GM19099 (cell line): ENCODE results near the gene MOB3A.
A peak's percentile ranks its signal among the peaks of the same experiment; 100 is the strongest.

Source experiments
- POLR2A ChIP-seq: IDR thresholded peaks from 3 replicates; pipeline ENCODE4 v1.6.1; 2011; ENCODE audit warnings: low read depth; ENCODE audit not compliant: insufficient read length; ENCODE audit errors: extremely low read depth

Gene MOB3A

GRCh38 chr19:2062389-2062729 lies 33.8 kb downstream of the MOB3A start:
- TF ChIP-seq POLR2A = no peak

DNA sequence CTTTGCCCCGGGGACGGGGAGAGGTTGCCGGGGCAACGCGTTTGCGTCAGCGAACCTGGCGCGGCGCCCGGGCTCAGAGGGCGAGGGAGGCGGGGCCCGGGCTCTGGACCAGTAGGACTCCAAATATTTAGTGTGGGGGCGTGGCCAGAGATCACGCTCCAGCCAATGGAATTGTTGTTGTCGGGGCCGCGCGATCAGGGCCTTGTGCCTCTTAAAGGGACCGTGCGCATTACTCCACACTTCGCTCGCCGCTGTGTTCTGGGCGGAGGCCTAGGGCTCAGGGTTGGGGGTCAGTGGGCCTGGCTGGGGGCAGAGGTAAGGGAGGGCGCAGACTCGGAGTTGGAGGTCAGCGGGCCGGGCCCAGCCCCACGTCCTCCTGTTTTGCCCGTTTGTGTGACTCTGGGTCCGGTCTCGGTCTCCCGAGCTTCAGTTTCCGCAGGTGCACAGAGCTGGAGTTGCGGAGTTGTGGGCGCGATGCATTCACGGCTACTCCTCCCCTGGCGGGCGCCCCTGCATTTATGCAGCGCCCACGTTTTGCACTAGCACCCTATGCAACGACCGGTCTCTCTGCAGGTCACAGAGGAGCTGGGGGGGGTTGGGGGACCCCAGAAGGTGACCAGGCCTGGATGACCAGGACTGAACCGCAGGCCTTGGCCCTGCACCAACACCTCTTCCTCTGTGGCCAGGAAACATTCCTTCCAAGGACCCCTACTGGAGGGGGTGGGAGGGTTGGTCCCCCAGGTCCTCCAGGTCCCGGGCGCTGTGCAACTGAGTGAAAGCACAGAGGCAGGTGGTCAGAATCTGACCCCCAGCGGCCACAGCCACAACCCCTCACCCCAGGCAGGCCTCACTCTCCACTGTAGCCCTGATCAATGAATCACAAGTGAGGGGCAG lies 34.4 kb downstream of the MOB3A start:
- peak; percentile 63 for TF ChIP-seq POLR2A

DNA sequence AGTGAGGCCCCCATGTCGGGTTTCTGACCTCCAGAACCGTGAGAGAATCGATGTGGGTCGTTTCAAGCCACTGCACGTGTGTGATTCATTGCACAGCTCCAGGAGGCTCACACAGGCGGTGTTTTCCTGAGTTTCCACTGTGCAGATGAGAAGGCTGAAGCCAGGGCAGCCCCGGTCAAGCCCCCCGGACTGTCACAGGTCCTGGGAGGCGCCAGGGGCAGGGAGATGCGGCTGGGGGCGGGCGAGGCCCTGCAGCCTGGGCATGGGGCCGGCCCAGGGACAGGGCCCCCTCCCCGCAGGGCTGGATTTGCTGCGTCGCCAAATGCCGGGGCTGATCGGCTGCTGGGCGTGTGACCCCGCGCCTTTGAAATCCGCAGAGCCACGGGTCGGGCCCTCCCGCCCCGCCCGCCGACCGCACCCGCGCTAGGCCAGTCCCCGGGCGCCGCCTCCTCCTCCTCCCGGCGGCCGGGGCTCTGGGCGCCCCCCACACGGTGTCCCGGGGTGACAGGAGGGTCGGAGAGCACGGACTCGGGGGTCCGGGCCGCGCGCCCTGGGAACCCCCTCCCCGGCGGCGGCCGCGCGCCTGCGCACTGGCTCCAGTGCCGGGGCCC lies 35.1 kb downstream of the MOB3A start:
- peak; percentile 52 for TF ChIP-seq POLR2A

- TF ChIP-seq POLR2A = no peak
Observed at GRCh38 chr19:2059422-2060201, 36.5 kb downstream of the MOB3A start.

DNA sequence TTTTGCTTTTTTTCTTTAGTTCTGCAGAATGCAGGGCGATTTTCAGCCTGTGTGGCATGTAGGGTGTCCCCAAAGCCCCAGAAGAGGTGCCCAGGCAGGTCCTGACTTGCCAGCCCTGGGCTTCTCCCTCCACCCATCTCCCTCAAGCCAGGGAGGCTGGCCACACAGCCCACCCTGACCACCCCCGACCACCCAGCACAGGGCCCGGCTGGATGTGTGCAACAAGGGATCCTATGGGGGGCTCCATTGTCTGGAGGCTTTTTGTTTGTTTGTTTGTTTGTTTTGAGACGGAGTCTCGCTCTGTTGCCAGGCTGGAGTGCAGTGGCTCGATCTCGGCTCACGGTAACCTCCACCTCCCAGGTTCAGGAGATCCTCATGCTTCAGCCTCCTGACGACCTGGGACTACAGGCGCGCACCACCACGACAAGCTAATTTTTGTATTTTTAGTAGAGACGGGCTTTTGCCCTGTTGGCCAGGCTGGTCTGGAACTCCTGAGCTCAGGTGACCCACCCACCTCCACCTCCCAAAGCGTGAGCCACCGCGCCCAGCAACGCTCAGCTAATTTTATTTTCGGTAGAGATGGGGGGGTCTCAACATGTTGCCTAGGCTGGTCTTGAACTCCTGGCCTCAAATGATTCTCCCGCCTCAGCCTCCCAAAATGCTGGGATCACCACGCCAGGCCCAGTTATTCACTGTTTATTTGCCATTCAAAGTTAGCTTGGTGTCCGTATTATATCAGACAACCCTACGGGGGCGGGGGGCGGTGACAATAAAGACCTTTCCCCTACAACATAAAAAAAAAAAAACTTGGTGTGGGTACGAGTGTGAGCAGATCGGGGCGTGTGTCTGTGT lies 37.3 kb downstream of the MOB3A start:
- TF ChIP-seq POLR2A = no peak

DNA sequence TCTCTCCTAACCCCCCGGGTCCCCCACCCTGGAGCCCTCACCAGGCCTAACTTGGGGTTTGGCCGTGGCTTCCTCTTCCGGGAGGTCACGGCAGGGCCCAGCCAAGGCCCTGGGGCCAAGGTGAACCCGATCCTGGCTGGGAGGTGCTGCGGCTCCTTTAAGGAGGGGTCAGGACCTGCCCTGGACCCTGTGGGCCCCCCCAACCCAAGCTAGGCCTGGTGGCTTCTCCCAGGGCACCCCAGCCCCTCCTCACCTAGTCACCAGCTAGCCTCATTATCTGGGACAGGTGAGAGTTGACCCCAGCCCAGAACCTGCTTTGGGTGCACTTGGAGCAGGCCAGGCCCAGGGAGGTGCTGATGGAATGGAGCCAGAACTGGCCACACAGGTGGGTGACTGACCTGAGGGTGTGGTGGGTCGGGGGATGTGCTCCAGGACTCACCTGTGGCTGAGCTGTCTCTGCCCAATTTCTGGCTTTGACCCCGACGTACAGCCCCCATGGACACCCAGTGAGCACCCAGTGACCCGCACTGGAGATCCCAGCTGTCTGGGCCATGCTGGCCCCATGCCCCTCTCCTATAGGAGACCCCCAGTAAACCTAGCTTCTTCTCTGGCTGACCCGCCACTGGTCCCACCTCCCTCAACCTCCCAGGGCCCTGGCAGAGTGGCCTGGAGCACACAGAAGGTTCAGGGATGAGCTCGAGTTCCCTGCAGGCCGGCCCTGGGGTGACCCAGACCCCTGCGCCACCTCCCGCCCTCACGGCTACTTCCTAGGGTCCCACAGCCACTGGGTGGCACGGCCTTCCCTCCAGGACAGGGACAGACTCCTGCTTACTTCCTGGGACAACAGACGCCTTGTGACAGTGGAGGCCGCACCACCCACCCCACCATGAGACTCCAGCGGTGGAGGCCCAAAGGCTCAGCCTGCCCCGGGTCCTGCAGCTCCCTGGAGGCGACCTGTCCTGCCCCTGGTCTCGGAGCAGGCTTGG lies 38.3 kb downstream of the MOB3A start:
- no peak for TF ChIP-seq POLR2A

- no peak for TF ChIP-seq POLR2A
Observed at GRCh38 chr19:2056837-2057192, 39.3 kb downstream of the MOB3A start.

DNA sequence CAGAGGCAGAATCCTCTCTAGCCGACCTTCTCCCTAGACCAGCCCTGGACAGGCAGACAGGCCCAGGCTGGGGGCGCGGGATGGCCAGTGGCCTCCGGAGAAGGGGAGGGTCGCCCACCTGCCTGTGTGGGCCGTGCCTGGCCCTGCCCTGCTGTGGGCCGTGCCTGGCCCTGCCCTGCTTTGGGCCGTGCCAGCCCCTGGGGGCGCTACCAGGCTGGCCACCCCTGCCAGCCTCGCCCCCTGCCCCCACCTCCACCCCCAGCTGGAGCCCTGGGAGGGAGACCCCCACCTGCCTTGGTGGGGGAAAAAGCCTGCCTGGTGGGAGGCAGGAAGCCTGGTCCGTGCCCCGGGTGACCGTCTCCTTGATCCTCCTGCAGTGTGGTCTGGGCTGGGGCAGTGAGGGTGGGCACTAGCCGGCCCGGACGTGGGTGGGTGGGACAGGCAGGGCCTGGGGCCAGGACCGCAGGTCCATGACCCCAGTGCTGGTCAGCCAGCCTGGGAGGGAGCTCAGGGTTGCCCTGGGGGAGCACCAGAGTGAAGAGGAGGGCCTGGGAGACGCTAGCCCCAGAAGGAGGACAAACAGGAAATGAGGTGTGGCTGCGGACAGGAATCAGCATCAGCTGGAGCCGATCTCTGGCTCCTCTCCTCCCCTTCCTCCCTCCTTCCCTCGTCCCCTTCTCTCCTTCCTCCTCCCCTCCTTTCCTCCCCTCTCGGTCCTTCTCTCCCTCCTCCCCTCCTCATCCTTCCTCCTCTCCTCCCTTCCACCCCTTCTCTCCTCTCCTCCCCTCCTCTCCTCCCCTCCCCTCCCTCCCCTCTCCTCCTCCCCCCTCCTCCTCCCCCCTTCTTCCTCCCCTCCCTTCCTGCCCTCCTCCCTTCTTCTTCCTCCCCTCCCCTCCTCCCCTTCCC lies 39.9 kb downstream of the MOB3A start:
- TF ChIP-seq POLR2A = peak; percentile 43

GRCh38 chr19:2054763-2055162 lies 41.4 kb downstream of the MOB3A start:
- peak; percentile 15 for TF ChIP-seq POLR2A

- no peak for TF ChIP-seq POLR2A
Observed at GRCh38 chr19:2053601-2054389, 42.3 kb downstream of the MOB3A start.

- peak; percentile 35 for TF ChIP-seq POLR2A
Observed at GRCh38 chr19:2051773-2052704, 44.1 kb downstream of the MOB3A start.
